Endodermal cell (in vitro differentiated cells): ENCODE measurements around the gene COX4I2. TPM values are rescaled to one million over a fixed set of nuclear protein-coding genes. Genes with fewer than 3 reads are reported as not detected.
"Not testable (repeated sequence)": the region's sequence is repeated elsewhere in the genome, so short reads cannot be mapped to it uniquely, and the experiment has no call there.

Experiments used
- DNase-seq: peaks from one replicate; pipeline ENCODE4 v3.0.0-alpha.2; 2017
- H3K27ac ChIP-seq: 2 replicates; pipeline ENCODE4 v1.5.1; 2013; ENCODE audit warnings: mild to moderate bottlenecking, low read depth, low read length, moderate library complexity
- H3K27me3 ChIP-seq: 2 replicates; pipeline ENCODE4 v1.6.1; 2013; ENCODE audit warnings: mild to moderate bottlenecking, low read length, moderate library complexity; ENCODE audit not compliant: insufficient read depth, control insufficient read depth, poor library complexity, severe bottlenecking
- H3K36me3 ChIP-seq: 2 replicates; pipeline ENCODE4 v1.7.0; 2013; ENCODE audit warnings: mild to moderate bottlenecking, low read length, moderate library complexity; ENCODE audit not compliant: control insufficient read depth, insufficient read depth
- H3K4me1 ChIP-seq: one replicate; pipeline ENCODE4 v1.7.0; 2013; ENCODE audit warnings: low read length; ENCODE audit not compliant: control insufficient read depth, insufficient read depth
- H3K4me3 ChIP-seq: 2 replicates; pipeline ENCODE4 v1.5.1; 2013; ENCODE audit warnings: mild to moderate bottlenecking, low read length, moderate library complexity
- H3K9ac ChIP-seq: 2 replicates; pipeline ENCODE4 v1.6.1; 2013; ENCODE audit warnings: mild to moderate bottlenecking, low read length, moderate library complexity; ENCODE audit not compliant: poor library complexity, severe bottlenecking; ENCODE audit errors: extremely low read depth
- H3K9me3 ChIP-seq: 2 replicates; pipeline ENCODE4 v1.6.1; 2013; ENCODE audit warnings: mild to moderate bottlenecking, low read length, moderate library complexity; ENCODE audit not compliant: control insufficient read depth
- H3K27ac Mint-ChIP-seq: 2 replicates; pipeline ENCODE4 v1.8.0; 2020; ENCODE audit warnings: mixed read lengths
- H3K27me3 Mint-ChIP-seq: 2 replicates; pipeline ENCODE4 v1.8.0; 2021; ENCODE audit warnings: mild to moderate bottlenecking, mixed read lengths; ENCODE audit not compliant: insufficient read depth
- H3K36me3 Mint-ChIP-seq: 2 replicates; pipeline ENCODE4 v1.8.0; 2020; ENCODE audit warnings: low read depth, mixed read lengths
- H3K4me1 Mint-ChIP-seq: 2 replicates; pipeline ENCODE4 v1.8.0; 2020; ENCODE audit warnings: mixed read lengths
- H3K4me3 Mint-ChIP-seq: 2 replicates; pipeline ENCODE4 v1.8.0; 2020; ENCODE audit warnings: mild to moderate bottlenecking, moderate library complexity, mixed read lengths
- H3K9me3 Mint-ChIP-seq: 2 replicates; pipeline ENCODE4 v1.8.0; 2020; ENCODE audit warnings: mild to moderate bottlenecking, mixed read lengths
- CTCF ChIP-seq: fragments of 200-600 bp; sonication (generic); conservative IDR thresholded peaks from 2 replicates; pipeline ENCODE4 v1.5.0; 2021; ENCODE audit warnings: antibody characterized with exemption, mild to moderate bottlenecking
- WGBS, 2 experiments: methylation state at CpG; one replicate each; pipeline versions ENCODE4 v1.1.5 to v1.1.7; 2013; ENCODE audit warnings: missing lambda C conversion rate in 2 of 2, mixed read lengths in 1 of 2; ENCODE audit not compliant: insufficient coverage in 1 of 2, insufficient read length in 1 of 2; 5-methylcytosine and 5-hydroxymethylcytosine counted together
- total RNA-seq, 2 donors: library from RNA; stranded (reverse); fragmentation: NEBNext Ultra II Directional in 1 of 2; extraction: Animal tissue kit (Norgen Biotek cat#: 25700) in 1 of 2; gene quantifications; 2 replicates in 1 of 2; 3 replicates in 1 of 2; pipeline ENCODE4 v1.2.1, GENCODE V29; 2021

COX4I2 gene
- total RNA-seq, 2 donors from 2014 or later: not detected

- no peak overlapping the region for H3K4me3 ChIP-seq
- Mint-ChIP-seq H3K27me3 (peaks cover 4% of the 10 kb centered on the region), H3K9me3 (no peaks in the 10 kb centered on the region), H3K4me1 (peaks cover 2% of the 10 kb centered on the region), H3K4me3 (no peak overlapping the region), H3K36me3 (no peaks in the 10 kb centered on the region), H3K27ac (no peak overlapping the region)
- H3K27me3 ChIP-seq: no peaks in the 10 kb centered on the region
- H3K9ac ChIP-seq: no peak overlapping the region
- H3K36me3 ChIP-seq: no peaks in the 10 kb centered on the region
- no peak overlapping the region for H3K27ac ChIP-seq
- no peak for DNase-seq
- 69 to 87% methylated on average over 2 to 8 of the region's 8 CpGs for WGBS, 2 experiments
- H3K4me1 ChIP-seq: no peaks in the 10 kb centered on the region
- no peaks in the 10 kb centered on the region for H3K9me3 ChIP-seq
- no peak for TF ChIP-seq CTCF
Observed at GRCh38 chr20:31644701-31645100, 7.0 kb downstream of the COX4I2 start.

DNA sequence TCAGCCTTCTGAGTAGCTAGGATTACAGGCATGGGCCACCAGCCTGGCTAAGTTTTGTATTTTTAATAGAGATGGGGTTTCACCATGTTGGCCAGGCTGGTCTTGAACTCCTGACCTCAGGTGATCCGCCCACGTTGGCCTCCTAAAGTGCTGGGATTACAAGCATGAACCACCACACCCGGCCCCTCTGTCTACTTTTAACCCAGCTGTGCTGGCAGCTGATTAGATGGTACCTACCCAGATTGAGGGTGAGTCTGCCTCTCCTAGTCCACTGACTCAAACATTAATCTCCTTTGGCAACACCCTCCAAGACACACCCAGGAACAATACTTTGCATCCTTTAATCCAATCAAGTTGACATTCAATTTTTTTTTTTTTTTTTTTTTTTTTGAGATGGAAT is 10.4 kb downstream of the COX4I2 start:
- H3K27me3 ChIP-seq, H3K9me3 ChIP-seq, DNase-seq, H3K27ac Mint-ChIP-seq, H3K36me3 Mint-ChIP-seq, H3K36me3 ChIP-seq, H3K27me3 Mint-ChIP-seq, H3K4me3 ChIP-seq, H3K9me3 Mint-ChIP-seq, H3K9ac ChIP-seq, H3K4me3 Mint-ChIP-seq, H3K4me1 ChIP-seq, H3K27ac ChIP-seq, H3K4me1 Mint-ChIP-seq: not testable (repeated sequence)
- WGBS, 2 experiments: 89% methylated on average over 3 of the region's 3 CpGs

DNA sequence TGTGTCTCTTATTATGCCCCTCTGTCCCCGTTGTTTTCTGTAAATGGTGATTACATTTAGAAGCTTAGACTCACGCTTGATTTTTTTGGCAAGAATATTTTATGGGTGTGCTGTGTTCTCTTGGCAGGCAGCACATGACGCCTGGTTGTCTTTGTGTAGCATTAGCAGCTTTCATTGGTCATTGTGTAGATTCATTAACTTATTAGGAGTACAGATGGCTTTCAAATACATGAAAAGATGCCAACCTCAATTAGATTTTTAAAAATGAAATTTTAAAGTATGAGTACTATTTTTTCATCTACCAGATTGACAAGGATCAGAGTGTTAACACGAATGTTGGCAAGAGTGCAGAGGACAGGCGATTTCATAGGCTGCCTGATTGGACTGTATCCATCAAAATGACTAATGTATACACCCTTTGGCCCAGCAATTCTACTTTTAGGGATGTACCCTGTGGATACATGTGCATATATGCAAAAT is 15.2 kb downstream of the COX4I2 start:
- Histone ChIP-seq H3K9ac (no peak overlapping the region), H3K9me3 (no peaks in the 10 kb centered on the region), H3K27ac (no peak overlapping the region), H3K4me1 (no peaks in the 10 kb centered on the region), H3K27me3 (no peaks in the 10 kb centered on the region), H3K4me3 (no peak overlapping the region), H3K36me3 (no peaks in the 10 kb centered on the region)
- no peaks in the 10 kb centered on the region for H3K4me1 Mint-ChIP-seq
- no peak overlapping the region for H3K27ac Mint-ChIP-seq
- WGBS, 2 experiments: 83 to 94% methylated on average over 4 to 5 of the region's 5 CpGs
- DNase-seq: no peak
- no peaks in the 10 kb centered on the region for H3K9me3 Mint-ChIP-seq
- H3K4me3 Mint-ChIP-seq: no peak overlapping the region
- no peak for TF ChIP-seq CTCF
- H3K27me3 Mint-ChIP-seq: peaks cover 4% of the 10 kb centered on the region
- no peaks in the 10 kb centered on the region for H3K36me3 Mint-ChIP-seq

GRCh38 chr20:31653561-31653960 is 15.8 kb downstream of the COX4I2 start:
- Histone ChIP-seq H3K27me3 (no peaks in the 10 kb centered on the region), H3K27ac (no peak overlapping the region), H3K36me3 (no peaks in the 10 kb centered on the region), H3K4me1 (no peaks in the 10 kb centered on the region), H3K9me3 (no peaks in the 10 kb centered on the region), H3K9ac (no peak overlapping the region), H3K4me3 (no peak overlapping the region)
- no peak for DNase-seq
- peaks cover 4% of the 10 kb centered on the region for H3K27me3 Mint-ChIP-seq
- H3K4me3 Mint-ChIP-seq: no peak overlapping the region
- TF ChIP-seq CTCF: no peak
- H3K9me3 Mint-ChIP-seq: no peaks in the 10 kb centered on the region
- H3K27ac Mint-ChIP-seq: no peak overlapping the region
- H3K36me3 Mint-ChIP-seq: no peaks in the 10 kb centered on the region
- no peaks in the 10 kb centered on the region for H3K4me1 Mint-ChIP-seq
- 72 to 93% methylated on average over 3 to 5 of the region's 5 CpGs for WGBS, 2 experiments
